ENCODE data around the gene OCA2. TPM values are rescaled to one million over a fixed set of nuclear protein-coding genes. Genes with fewer than 3 reads are reported as not detected.
"Not testable (repeated sequence)": the region's sequence is repeated elsewhere in the genome, so short reads cannot be mapped to it uniquely, and the experiment has no call there.

The OCA2 gene
- total and polyA plus RNA-seq, 11 donors, result 0.04 to 0.10 (median 0.07) TPM; not detected in 8

DNA sequence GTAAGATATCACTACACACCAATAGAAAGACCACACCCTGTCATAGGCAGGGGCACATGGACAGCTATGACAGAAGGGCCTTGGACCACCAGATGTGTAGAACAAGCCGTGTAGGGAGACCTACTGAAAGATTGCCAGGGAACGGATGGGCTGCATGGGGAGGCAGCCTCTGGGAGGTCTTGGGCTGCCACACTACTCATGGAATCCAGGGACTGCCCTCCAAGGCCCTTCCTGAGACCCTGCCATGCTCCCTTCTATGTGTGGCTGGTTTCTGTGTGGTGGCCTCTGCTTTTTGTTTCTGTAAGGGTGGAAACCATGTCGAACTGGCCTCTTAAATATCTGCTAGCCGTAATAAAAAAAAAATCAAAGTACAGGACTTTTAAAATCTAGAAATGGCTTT is 86.9 kb downstream of the OCA2 start:
- H3K36me3 ChIP-seq, result no peaks in the 10 kb centered on the region
- no peak overlapping the region for H3K27ac ChIP-seq
- no peaks in the 10 kb centered on the region for H3K27me3 ChIP-seq
- WGBS, 4 donors, result 82 to 89% (median 85%) methylated on average over 4 of the region's 4 CpGs
- H3K4me1 ChIP-seq, result no peaks in the 10 kb centered on the region
- ATAC-seq, result no peak
- no peak overlapping the region for H3K4me3 ChIP-seq
- no peaks in the 10 kb centered on the region for H3K9me3 ChIP-seq
- DNase-seq, result no peak
- intact Hi-C loops (cut with DNase I), result no loop called here
- TF ChIP-seq, protein P1, sequence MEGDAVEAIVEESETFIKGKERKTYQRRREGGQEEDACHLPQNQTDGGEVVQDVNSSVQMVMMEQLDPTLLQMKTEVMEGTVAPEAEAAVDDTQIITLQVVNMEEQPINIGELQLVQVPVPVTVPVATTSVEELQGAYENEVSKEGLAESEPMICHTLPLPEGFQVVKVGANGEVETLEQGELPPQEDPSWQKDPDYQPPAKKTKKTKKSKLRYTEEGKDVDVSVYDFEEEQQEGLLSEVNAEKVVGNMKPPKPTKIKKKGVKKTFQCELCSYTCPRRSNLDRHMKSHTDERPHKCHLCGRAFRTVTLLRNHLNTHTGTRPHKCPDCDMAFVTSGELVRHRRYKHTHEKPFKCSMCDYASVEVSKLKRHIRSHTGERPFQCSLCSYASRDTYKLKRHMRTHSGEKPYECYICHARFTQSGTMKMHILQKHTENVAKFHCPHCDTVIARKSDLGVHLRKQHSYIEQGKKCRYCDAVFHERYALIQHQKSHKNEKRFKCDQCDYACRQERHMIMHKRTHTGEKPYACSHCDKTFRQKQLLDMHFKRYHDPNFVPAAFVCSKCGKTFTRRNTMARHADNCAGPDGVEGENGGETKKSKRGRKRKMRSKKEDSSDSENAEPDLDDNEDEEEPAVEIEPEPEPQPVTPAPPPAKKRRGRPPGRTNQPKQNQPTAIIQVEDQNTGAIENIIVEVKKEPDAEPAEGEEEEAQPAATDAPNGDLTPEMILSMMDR (IDR thresholded peaks at IDR 0.05), result no peak
- TF ChIP-seq POLR2A (IDR thresholded peaks at IDR 0.05), result no peak

DNA sequence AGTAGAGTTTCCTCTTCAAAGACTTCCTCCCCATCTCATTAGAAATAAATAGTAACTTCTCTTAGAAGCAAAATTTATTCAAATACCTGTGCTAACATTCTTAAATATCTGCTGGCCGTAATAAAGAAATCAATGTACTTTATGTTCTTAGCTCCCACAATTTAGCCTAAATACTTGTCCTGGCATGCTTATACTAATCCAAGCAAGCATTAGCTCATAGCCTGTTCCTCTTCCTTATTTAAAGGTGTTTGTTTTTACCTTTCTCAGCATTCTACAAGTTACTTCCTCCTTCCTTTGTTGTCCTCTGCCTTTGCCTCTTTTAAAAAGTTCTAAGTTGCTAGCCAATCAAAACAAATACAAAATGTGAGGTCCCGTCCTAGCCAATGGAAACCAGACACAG is 90.9 kb downstream of the OCA2 start:
- WGBS, 4 donors, result 75 to 87% (median 82%) methylated on average over 2 of the region's 2 CpGs
- H3K27me3 ChIP-seq; intact Hi-C loops (cut with DNase I); H3K27ac ChIP-seq; H3K4me1 ChIP-seq; H3K4me3 ChIP-seq; ATAC-seq; DNase-seq; H3K36me3 ChIP-seq; H3K9me3 ChIP-seq: not testable (repeated sequence)

DNA sequence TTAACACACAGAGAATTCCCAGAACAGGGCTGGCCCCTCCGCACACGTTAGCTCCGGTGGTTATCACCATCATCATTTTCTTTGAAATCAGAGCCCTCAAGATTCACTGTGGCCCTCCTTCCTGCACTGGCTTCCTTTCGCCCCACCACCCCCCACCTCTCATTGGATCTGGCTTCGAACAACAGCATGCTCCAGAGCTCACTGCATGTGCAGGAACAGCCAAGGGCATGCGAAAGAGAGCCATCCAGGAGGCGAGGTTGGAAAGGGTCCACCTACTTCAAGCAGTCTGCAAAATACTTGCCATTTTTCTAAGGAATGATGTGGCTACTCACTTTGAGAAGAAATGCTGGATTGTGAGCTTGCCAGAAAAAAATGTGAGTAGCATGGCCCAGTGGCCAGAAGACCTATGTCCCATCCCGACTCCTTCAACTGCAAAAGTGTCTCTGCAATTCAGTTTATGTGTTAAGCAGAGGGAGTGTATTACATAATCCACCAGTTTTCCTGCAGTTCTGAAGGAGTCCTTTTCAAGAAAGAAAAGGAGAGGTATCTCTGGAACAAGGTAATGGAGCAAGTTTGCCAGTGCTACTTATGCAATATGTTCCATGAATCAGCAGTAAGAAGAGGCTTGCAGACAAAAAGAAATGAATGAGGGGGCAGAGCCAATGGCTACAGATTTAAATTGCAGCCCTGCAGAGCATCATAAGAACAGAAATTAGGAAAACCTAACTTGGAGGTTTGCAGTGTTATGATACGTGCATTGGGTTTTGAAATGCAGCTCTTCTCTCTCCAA is 92.8 kb downstream of the OCA2 start:
- ATAC-seq, result no peak
- WGBS, 4 donors, result 83 to 86% (median 85%) methylated on average over 9 of the region's 9 CpGs

DNA sequence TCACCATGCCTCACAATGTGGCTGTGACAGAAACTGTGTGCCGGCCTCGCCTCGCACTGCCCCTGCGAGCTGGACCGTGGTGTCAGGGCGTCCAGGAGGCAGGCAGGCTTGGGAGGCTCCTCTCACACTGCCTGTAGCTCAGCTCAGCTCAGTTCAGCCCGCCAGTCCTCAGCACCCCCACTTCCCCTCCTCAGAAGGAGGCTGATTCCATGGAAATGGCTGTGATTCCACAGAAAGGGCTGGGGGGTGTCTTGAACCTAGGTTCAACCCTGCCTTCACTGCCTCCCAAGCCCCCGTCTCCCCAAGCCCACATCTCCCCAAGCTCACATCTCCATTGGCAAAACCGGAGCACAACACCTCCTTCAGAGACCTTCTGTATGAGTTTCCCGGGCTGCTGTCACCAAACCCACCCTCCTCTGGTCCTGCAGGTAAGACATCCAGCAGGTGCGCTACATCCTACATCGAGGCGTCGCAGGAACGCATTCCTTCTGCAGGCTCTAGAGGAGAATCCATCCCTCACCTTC is 94.0 kb downstream of the OCA2 start:
- intact Hi-C loops (cut with DNase I), result no loop called here
- TF ChIP-seq POLR2A (IDR thresholded peaks at IDR 0.05), result no peak
- TF ChIP-seq, protein P1 (IDR thresholded peaks at IDR 0.05), result no peak
- H3K36me3 ChIP-seq, result no peaks in the 10 kb centered on the region
- ATAC-seq (no peak), DNase-seq (no peak)
- H3K4me3 ChIP-seq, result no peak overlapping the region
- no peaks in the 10 kb centered on the region for H3K27me3 ChIP-seq
- H3K4me1 ChIP-seq, result no peaks in the 10 kb centered on the region
- 83 to 88% (median 87%) methylated on average over 13 to 15 of the region's 15 CpGs for WGBS, 4 donors
- no peak overlapping the region for H3K27ac ChIP-seq
- H3K9me3 ChIP-seq, result no peaks in the 10 kb centered on the region

More for the DNA sequence above, 92.8 kb downstream of the OCA2 start:
- H3K27me3 ChIP-seq, result no peaks in the 10 kb centered on the region
- H3K27ac ChIP-seq, result no peak overlapping the region
- intact Hi-C loops (cut with DNase I), result no loop called here
- H3K4me3 ChIP-seq, result no peak overlapping the region
- H3K36me3 ChIP-seq, result no peaks in the 10 kb centered on the region
- H3K4me1 ChIP-seq, result no peaks in the 10 kb centered on the region
- no peak for DNase-seq
- H3K9me3 ChIP-seq, result no peaks in the 10 kb centered on the region
- TF ChIP-seq, protein P1 (IDR thresholded peaks at IDR 0.05), result no peak

All from heart left ventricle (tissue), 16 donors.